NCI-H2227 (cell line): ENCODE results near the gene CRBN.

Source experiments
- DNase-seq: peaks from one replicate; lab custom pipeline; 2025; ENCODE audit not compliant: unreplicated experiment; lab: John Stamatoyannopoulos, UW

CRBN gene

GRCh38 chr3:3172627-3173026 is 6.9 kb downstream of the CRBN start:
- no peak for DNase-seq

GRCh38 chr3:3170998-3171397 is 8.5 kb downstream of the CRBN start:
- DNase-seq: peak; percentile 5

GRCh38 chr3:3165650-3166049 is 13.8 kb downstream of the CRBN start:
- no peak for DNase-seq

GRCh38 chr3:3165241-3165640 is 14.2 kb downstream of the CRBN start:
- no peak for DNase-seq

- no peak for DNase-seq
Observed at GRCh38 chr3:3160826-3161225, 18.7 kb downstream of the CRBN start.

- DNase-seq: no peak
Observed at GRCh38 chr3:3157484-3157883, 22.0 kb downstream of the CRBN start.

- DNase-seq: no peak
Observed at GRCh38 chr3:3154879-3155610, 24.4 kb downstream of the CRBN start.

GRCh38 chr3:3151513-3151912 is 28.0 kb downstream of the CRBN start:
- DNase-seq: no peak

GRCh38 chr3:3149560-3149959 is 29.9 kb downstream of the CRBN start:
- no peak for DNase-seq

- no peak for DNase-seq
Observed at GRCh38 chr3:3145831-3146230, 33.7 kb downstream of the CRBN start.

GRCh38 chr3:3141939-3142338 is 37.6 kb downstream of the CRBN start:
- no peak for DNase-seq

- DNase-seq: no peak
Observed at GRCh38 chr3:3137526-3137925, 42.0 kb downstream of the CRBN start.

- DNase-seq: no peak
Observed at GRCh38 chr3:3134750-3135448, 44.6 kb downstream of the CRBN start.

- no peak for DNase-seq
Observed at GRCh38 chr3:3133500-3133899, 46.0 kb downstream of the CRBN start.

GRCh38 chr3:3129579-3129978 is 49.9 kb downstream of the CRBN start:
- DNase-seq: no peak

GRCh38 chr3:3127432-3128010 is 52.0 kb downstream of the CRBN start:
- no peak for DNase-seq

GRCh38 chr3:3126477-3127431 is 52.7 kb downstream of the CRBN start, which contains the start of gene TRNT1:
TRNT1 (plus strand) TSS chr3:3126940; CDS start chr3:3129041, 2,101 bp downstream.
- peak; percentile 94 for DNase-seq

- DNase-seq: no peak
Observed at GRCh38 chr3:3125977-3126376, 53.5 kb downstream of the CRBN start.

GRCh38 chr3:3119393-3119851 is 60.1 kb downstream of the CRBN start:
- no peak for DNase-seq

- DNase-seq: no peak
Observed at GRCh38 chr3:3117651-3118050, 61.8 kb downstream of the CRBN start.
